Fibroblast of lung (primary cell): Measurements from ENCODE around the gene NEK11. TPM values are rescaled to one million over a fixed set of nuclear protein-coding genes. Genes with fewer than 3 reads are reported as not detected.

Experiments used
- DNase-seq, 2 donors: peaks; one replicate each; pipeline versions ENCODE4 v3.0.0 to v3.0.0-alpha.2; 2010; ENCODE audit warnings: low read depth in 2 of 2
- H2AFZ ChIP-seq: 2 replicates; pipeline ENCODE4 v1.5.1; 2012; ENCODE audit warnings: low read length, control low read depth, inconsistent platforms
- H3K27ac ChIP-seq: 2 replicates; pipeline ENCODE4 v1.5.1; 2011; ENCODE audit warnings: low read length, control low read depth; ENCODE audit not compliant: insufficient read depth
- H3K27me3 ChIP-seq: 2 replicates; pipeline ENCODE4 v1.5.1; 2011; ENCODE audit warnings: mild to moderate bottlenecking, low read length; ENCODE audit not compliant: control insufficient read depth, insufficient read depth
- H3K36me3 ChIP-seq: 2 replicates; pipeline ENCODE4 v1.5.1; 2011; ENCODE audit warnings: low read length; ENCODE audit not compliant: control insufficient read depth, insufficient read depth
- H3K4me1 ChIP-seq: 2 replicates; pipeline ENCODE4 v1.5.1; 2011; ENCODE audit warnings: low read length; ENCODE audit not compliant: control insufficient read depth, insufficient read depth; ENCODE audit errors: extremely low read depth
- H3K4me2 ChIP-seq: 2 replicates; pipeline ENCODE4 v1.5.1; 2011; ENCODE audit warnings: low read length, control low read depth; ENCODE audit not compliant: insufficient read depth; ENCODE audit errors: extremely low read depth
- H3K4me3 ChIP-seq, 4 experiments: fragments of 200-600 bp in 1 of 4; sonication (generic) in 1 of 4; replicated peaks in 1 of 4; 2 replicates each; pipeline ENCODE4 v1.5.1; 2011 to 2016; ENCODE audit warnings: low read length in 4 of 4, low read depth in 3 of 4, mild to moderate bottlenecking in 3 of 4, control low read depth in 2 of 4, inconsistent platforms in 1 of 4, mixed read lengths in 1 of 4; ENCODE audit not compliant: insufficient read depth in 1 of 4; ENCODE audit errors: control extremely low read depth in 1 of 4
- H3K79me2 ChIP-seq: 2 replicates; pipeline ENCODE4 v1.5.1; 2012; ENCODE audit warnings: mild to moderate bottlenecking, low read length, inconsistent platforms; ENCODE audit not compliant: control insufficient read depth, insufficient read depth
- H3K9ac ChIP-seq: 2 replicates; pipeline ENCODE4 v1.5.1; 2011; ENCODE audit warnings: mild to moderate bottlenecking, low read length, control low read depth; ENCODE audit not compliant: insufficient read depth
- H3K9me3 ChIP-seq: 2 replicates; pipeline ENCODE4 v1.5.1; 2012; ENCODE audit warnings: low read depth, low read length; ENCODE audit not compliant: control insufficient read depth, insufficient read depth
- H4K20me1 ChIP-seq: 2 replicates; pipeline ENCODE4 v1.5.1; 2011; ENCODE audit warnings: low read length; ENCODE audit not compliant: control insufficient read depth, insufficient read depth; ENCODE audit errors: extremely low read depth
- EZH2 ChIP-seq: IDR thresholded peaks from 2 replicates; pipeline ENCODE4 v1.5.1; 2012; ENCODE audit warnings: low read length, control low read depth, mild to moderate bottlenecking; ENCODE audit errors: missing control alignments
- polyA plus RNA-seq, 2 donors: library from polyadenylated mRNA; depleted of rRNA in 1 of 2; stranded (reverse) in 1 of 2; unstranded in 1 of 2; fragments of >200 nt; gene quantifications; 2 replicates each; pipeline ENCODE4 v1.2.1, GENCODE V29; 2011 to 2012; ENCODE audit warnings: missing spikeins in 1 of 2
- total RNA-seq: library from RNA; depleted of rRNA; stranded (reverse); fragments of >200 nt; gene quantifications from 2 replicates; pipeline ENCODE4 v1.2.1, GENCODE V29; 2014
- TF ChIP-seq, protein P1 (sequence below), 2 donors: IDR thresholded peaks in 1 of 2; conservative IDR thresholded peaks in 1 of 2; 1 replicate in 1 of 2; 2 replicates in 1 of 2; pipeline ENCODE4 v1.5.1; 2011 to 2012; ENCODE audit warnings: low read length in 2 of 2, control low read depth in 1 of 2, inconsistent platforms in 1 of 2, low read depth in 1 of 2, mild to moderate bottlenecking in 1 of 2

NEK11 gene
- total and polyA plus RNA-seq, 2 donors (not counting 1 experiment from before 2014, with no cell fraction given), result 4.3 to 13.0 TPM

DNA sequence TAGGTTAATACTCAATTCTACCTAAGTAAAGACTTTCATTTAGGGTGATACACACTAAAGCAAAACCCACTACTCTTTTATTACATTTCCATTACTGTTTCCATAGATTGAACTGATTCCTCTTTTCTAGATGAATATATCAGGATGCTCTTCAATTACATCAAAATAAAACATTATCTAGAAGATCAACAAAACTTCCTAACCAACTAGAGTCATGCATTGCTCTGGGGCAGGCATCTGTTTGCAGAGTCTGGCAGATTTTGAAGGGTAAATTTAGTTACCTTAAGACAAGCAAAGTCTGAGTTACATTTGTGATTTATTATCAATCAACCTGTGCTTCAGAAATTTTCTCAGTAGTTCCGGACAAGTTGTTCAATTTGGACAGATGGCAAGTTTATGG is 117.1 kb downstream of the NEK11 start:
- Histone ChIP-seq H3K4me1 (no peaks in the 10 kb centered on the region), H3K4me3 (no peak overlapping the region), H2AFZ (no peak overlapping the region), H4K20me1 (no peaks in the 10 kb centered on the region), H3K9me3 (no peaks in the 10 kb centered on the region), H3K27me3 (no peaks in the 10 kb centered on the region), H3K9ac (no peak overlapping the region), H3K4me2 (no peak overlapping the region), H3K27ac (no peak overlapping the region), H3K79me2 (no peaks in the 10 kb centered on the region), H3K36me3 (no peaks in the 10 kb centered on the region)
- TF ChIP-seq, protein P1, sequence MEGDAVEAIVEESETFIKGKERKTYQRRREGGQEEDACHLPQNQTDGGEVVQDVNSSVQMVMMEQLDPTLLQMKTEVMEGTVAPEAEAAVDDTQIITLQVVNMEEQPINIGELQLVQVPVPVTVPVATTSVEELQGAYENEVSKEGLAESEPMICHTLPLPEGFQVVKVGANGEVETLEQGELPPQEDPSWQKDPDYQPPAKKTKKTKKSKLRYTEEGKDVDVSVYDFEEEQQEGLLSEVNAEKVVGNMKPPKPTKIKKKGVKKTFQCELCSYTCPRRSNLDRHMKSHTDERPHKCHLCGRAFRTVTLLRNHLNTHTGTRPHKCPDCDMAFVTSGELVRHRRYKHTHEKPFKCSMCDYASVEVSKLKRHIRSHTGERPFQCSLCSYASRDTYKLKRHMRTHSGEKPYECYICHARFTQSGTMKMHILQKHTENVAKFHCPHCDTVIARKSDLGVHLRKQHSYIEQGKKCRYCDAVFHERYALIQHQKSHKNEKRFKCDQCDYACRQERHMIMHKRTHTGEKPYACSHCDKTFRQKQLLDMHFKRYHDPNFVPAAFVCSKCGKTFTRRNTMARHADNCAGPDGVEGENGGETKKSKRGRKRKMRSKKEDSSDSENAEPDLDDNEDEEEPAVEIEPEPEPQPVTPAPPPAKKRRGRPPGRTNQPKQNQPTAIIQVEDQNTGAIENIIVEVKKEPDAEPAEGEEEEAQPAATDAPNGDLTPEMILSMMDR (conservative IDR thresholded peaks at IDR 0.05 in 1 of 2, IDR thresholded peaks at IDR 0.05 in 1 of 2; ENCODE audit: low read depth in 1 of 2, low read length in 2 of 2), result no peak
- no peak for TF ChIP-seq EZH2
- DNase-seq, result no peak

DNA sequence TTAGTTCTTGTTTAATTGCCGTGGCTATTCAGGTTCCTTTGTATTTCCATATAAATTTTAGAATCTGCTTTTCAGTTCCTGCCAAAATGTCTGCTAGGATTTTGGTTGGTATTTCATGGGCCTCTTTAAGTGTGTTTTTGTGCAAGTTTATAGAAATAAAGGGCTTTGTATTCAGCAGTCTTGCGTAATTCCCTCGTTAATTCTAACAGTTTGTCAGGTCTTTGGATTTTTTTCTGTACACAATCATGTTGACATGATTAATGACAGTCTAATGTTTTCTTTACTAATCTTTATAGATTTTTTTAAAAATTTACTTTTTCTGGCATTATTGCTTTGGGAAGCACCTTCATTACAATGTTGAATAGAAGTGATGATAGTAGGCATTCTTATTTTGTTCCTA is 120.9 kb downstream of the NEK11 start:
- H3K9me3 ChIP-seq, result no peaks in the 10 kb centered on the region
- H3K27ac ChIP-seq, result no peak overlapping the region
- H3K36me3 ChIP-seq, result no peaks in the 10 kb centered on the region
- no peak overlapping the region for H3K4me2 ChIP-seq
- DNase-seq, result peak; percentile 7 to 11
- TF ChIP-seq, protein P1 (conservative IDR thresholded peaks at IDR 0.05 in 1 of 2, IDR thresholded peaks at IDR 0.05 in 1 of 2; ENCODE audit: low read depth in 1 of 2, low read length in 2 of 2), result no peak
- TF ChIP-seq EZH2, result no peak
- no peaks in the 10 kb centered on the region for H3K79me2 ChIP-seq
- H3K9ac ChIP-seq, result no peak overlapping the region
- H3K4me3 ChIP-seq, result no peak overlapping the region
- no peaks in the 10 kb centered on the region for H3K4me1 ChIP-seq
- H3K27me3 ChIP-seq, result no peaks in the 10 kb centered on the region
- no peaks in the 10 kb centered on the region for H4K20me1 ChIP-seq
- H2AFZ ChIP-seq, result no peak overlapping the region

DNA sequence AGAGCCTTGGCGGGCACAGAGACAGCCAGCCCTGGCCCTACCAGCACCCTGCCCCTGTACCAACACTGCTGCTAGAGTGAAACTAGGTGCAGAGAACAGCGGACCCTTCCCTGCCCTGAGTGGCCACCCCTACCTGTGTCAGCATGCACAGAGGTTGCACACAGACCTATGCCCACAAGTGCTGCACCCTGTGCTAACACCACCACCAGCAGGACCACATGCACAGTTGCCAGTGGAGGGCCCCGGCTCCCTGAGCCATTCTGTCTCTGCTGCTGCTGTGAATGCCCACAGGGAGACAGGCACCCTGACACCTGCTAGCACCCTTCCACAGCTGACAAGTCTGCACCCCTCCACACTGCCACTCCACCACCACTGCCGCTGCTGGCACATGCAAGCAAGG is 131.8 kb downstream of the NEK11 start:
- no peaks in the 10 kb centered on the region for H4K20me1 ChIP-seq
- no peaks in the 10 kb centered on the region for H3K9me3 ChIP-seq
- no peaks in the 10 kb centered on the region for H3K4me1 ChIP-seq
- H2AFZ ChIP-seq, result no peak overlapping the region
- H3K4me2 ChIP-seq, result no peak overlapping the region
- H3K27ac ChIP-seq, result no peak overlapping the region
- no peak for DNase-seq
- H3K27me3 ChIP-seq, result no peaks in the 10 kb centered on the region
- TF ChIP-seq, protein P1 (conservative IDR thresholded peaks at IDR 0.05 in 1 of 2, IDR thresholded peaks at IDR 0.05 in 1 of 2; ENCODE audit: low read depth in 1 of 2, low read length in 2 of 2), result no peak
- TF ChIP-seq EZH2, result no peak
- H3K9ac ChIP-seq, result no peak overlapping the region
- no peaks in the 10 kb centered on the region for H3K36me3 ChIP-seq
- H3K79me2 ChIP-seq, result no peaks in the 10 kb centered on the region
- no peak overlapping the region for H3K4me3 ChIP-seq
